CMK (cell line): Measurements from ENCODE around the gene TIA1.
A peak's percentile ranks its signal among the peaks of the same experiment; 100 is the strongest.
"Not testable (repeated sequence)": the region's sequence is repeated elsewhere in the genome, so short reads cannot be mapped to it uniquely, and the experiment has no call there.

Source experiments
- DNase-seq: peaks from one replicate; pipeline ENCODE4 v3.0.0-alpha.2; 2010; ENCODE audit warnings: low read depth

The TIA1 gene, protein sequence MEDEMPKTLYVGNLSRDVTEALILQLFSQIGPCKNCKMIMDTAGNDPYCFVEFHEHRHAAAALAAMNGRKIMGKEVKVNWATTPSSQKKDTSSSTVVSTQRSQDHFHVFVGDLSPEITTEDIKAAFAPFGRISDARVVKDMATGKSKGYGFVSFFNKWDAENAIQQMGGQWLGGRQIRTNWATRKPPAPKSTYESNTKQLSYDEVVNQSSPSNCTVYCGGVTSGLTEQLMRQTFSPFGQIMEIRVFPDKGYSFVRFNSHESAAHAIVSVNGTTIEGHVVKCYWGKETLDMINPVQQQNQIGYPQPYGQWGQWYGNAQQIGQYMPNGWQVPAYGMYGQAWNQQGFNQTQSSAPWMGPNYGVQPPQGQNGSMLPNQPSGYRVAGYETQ

DNA sequence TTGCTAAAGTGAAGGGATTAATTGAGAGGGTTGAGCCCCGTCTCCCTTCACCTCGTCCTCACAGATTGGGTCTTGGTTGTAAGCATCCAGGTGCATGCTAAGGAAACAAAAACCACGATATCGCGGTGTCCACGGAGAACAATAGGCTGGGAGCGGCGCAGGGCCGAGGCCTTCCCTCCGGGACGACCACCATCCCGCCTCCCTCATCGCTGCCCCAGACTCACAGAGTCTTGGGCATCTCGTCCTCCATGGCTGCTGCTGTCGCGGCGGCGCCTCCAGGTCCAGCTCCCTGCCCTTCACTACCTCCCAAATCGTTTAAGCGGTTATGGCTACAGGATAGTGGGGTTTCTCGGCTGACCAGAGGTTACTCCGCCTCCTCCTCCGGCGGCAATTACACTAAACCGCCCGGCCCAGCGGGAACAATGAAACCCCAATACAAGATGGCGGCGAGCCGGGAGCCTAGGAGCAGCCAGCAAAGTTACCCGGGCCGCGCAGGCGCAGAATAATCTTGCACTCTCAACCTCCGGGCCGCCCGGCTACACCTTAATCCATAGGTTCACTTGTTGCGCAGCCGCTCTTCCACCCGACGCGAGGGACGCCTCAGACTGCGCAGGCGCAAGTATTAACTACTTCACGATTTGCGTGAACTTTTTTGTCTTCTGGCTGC is at the start of gene TIA1:
Gene TIA1, minus strand, starts transcription at position 448 of the 667 bp plus-strand sequence. Its CDS starts 198 bp downstream, at position 250.
- peak; percentile 96 for DNase-seq

DNA sequence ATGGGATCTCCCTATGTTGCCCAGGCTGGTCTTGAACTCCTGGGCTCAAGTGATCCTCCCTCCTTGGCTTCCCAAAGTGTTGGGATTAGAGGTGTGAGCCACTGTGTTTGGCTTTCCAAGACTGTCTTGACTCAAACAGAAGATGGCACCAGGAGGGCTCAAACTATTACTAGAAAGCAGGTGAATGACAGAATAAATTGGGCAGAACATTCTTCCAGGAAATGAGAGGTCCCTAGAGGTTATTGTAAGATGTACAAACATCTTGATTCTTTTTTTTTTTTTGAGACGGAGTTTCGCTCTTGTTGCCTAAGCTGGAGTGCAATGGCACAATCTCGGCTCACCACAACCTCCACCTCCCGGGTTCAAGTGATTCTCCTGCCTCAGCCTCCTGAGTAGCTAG is 49.4 kb upstream of the TIA1 start:
- DNase-seq = not testable (repeated sequence)

DNA sequence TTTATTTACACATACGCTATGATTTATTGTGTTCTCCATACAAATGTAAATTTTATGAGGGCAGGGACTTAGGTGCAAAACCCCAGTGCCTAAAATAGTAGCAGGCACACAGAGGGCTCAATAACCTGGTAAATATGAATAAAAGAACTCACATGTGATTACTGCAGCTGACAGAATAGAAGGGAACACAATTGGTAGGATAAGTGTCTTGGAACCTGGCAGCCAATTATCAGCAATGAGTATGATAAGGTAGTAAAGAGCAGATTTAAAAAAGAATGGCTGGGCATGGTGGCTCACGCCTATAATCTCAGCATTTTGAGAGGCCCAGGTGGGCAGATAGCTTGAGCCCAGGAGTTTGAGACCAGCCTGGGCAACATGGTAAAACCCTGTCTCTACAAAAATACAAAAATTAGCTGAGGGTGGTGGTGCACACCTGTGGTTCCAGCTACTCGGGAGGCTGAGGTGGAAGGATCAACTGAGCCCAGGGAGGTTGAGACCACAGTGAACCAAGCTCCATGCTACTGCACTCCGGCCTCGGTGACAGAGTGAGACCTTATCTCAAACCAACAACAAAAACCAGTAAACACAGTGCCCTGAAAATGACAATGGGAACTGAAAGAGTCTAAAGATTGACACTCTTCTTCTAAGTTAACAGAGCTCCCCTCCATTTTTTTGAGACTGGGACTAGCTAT is 35.2 kb upstream of the TIA1 start:
- DNase-seq = no peak

DNA sequence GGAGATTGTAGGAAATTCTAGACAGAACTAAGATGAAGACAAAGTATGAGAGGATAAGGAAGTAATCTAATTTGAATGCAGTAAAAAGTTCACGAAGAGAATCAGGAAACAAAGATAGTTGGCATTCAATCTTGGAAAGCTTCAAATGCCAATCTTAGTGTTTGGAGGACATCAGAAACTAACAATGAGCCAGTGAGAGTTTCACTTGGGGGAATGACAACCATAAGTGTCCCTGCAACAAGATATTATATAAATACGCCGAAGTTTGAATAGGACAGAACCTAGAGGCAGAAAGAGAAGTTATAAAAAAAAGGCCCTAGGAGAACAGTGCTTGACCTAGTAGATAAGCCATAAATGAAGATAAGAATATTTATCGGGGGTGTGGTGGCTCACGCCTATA is 34.0 kb upstream of the TIA1 start:
- DNase-seq = no peak

DNA sequence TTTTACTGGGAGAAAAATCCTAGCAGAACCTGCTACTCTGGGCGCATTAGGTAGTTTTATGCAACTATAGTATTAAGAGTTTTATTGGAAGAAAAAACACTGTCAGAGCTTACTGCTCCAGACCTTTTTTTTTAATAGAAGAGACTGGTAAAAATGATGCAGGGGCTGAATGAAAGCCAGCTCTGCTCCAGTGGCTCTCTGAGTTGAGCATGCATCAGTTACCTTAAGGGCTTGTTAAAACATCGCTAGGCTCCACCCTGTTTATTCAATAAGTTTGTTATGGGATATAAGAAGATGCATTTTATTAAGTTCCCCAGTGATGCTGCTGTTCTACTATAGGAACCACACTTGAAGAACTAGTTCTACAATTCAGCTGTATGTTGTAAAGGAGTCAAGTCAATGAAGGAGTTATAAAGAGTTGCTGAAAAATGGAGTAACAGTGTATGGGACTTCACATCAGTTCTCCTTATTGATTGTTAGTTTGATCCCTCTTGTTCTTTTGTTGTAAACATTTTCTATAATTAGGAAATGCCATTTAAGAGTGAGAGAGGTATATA is 31.9 kb upstream of the TIA1 start:
- no peak for DNase-seq

DNA sequence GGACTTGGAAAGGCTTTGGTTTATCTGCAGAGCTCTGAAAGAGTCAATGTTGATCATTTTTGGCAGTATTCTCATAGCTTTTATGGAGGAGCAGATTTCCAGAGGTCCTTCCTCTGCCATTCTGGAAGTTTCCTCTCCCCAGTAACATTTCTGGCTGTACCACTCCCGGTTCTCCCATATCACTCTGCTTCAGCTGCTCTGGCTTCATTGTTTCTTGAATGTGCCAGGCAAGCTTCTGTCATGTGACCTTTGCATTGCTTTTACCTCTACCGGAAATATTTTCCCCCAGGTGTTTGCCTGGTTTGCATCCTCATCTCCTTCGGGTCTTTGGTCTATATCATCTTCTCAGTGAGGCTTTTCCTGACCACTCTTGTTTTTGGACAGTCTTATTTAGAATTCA is 21.9 kb upstream of the TIA1 start:
- no peak for DNase-seq

DNA sequence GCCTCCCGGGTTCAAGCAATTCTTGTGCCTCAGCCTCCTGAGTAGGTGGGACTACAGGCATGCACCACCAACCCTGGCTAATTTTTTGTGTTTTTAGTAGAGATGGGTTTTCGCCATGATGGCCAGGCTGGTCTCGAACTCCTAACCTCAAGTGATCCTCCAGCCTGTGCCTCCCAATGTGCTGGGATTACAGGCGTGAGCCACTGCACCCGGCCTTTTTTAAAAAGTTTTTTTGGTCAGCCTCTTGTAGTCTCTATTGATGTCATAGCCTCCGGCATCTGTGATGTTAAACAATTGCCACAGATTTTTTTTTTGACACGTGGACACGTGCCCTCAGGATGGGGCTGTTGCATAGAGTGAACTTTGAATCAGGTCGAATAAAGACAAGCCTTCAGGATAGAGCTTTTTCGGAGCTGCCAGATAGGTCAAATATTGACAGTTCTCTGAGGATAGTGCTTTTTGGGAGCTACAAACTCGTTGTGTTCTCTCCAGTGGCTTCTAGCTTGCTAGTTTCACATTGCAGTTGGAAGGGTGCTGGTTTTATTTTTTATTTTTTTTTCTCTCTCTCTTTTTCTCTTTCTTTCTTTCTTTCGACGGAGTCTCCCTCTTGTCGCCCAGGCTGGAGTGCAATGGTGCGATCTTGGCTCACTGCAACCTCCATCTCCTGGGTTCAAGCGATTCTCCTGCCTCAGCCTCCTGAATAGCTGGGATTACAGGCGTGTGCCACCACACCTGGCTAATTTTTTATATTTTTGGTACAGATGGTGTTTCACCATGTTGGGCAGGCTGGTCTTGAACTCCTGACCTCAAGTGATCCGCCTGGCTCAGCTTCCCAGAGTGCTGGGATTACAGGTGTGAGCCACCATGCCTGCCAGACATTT is 21.2 kb upstream of the TIA1 start:
- DNase-seq = not testable (repeated sequence)

DNA sequence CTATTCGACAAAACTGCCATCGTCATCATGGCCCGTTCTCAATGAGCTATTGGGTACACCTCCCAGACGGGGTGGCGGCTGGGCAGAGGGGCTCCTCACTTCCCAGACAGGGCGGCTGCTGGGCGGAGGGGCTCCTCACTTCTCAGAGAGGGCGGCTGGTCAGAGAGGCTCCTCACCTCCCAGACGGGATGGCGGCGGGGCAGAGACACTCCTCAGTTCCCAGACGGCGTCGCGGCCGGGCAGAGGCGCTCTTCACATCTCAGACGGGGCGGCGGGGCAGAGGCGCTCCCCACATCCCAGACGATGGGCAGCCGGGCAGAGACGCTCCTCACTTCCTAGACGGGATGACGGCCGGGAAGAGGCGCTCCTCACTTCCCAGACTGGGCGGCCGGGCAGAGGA is 18.5 kb upstream of the TIA1 start:
- not testable (repeated sequence) for DNase-seq

DNA sequence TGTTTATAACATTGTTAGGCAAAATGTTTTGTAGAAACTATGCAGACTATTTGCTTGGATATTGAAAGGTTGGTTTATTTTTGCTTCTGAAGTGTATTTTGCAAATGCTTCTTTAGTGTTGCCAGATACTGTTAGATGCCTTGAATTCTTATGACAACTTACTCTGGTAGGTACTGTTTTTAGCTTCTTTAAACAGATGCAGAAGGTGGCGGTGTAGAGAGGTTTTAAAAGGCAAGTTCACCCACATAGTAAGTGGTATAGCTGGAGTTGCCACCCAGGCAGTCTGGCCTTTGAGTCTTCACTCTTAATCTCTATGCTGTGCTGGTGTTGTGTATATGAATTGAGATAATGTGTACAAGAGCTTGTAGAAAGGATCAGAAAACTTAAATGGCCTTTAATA is 13.1 kb upstream of the TIA1 start:
- DNase-seq = no peak

DNA sequence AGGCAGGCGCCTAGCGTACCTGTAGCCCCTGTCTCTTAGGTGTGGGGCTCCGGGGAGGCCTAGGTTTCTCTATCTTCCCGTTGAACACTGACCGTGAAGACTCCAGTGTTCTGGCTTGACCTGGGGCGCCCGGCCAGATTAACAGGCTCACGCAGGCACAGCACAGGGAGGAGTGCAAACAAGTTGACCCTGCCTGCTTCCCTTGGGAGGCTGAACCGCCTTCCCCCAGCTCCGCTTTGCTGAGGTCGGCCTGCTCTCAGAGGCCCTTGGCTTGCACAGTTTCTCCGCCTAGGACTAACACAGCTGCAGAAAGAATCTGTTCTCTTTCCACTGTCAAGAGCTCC is 10.1 kb upstream of the TIA1 start:
- DNase-seq = no peak

DNA sequence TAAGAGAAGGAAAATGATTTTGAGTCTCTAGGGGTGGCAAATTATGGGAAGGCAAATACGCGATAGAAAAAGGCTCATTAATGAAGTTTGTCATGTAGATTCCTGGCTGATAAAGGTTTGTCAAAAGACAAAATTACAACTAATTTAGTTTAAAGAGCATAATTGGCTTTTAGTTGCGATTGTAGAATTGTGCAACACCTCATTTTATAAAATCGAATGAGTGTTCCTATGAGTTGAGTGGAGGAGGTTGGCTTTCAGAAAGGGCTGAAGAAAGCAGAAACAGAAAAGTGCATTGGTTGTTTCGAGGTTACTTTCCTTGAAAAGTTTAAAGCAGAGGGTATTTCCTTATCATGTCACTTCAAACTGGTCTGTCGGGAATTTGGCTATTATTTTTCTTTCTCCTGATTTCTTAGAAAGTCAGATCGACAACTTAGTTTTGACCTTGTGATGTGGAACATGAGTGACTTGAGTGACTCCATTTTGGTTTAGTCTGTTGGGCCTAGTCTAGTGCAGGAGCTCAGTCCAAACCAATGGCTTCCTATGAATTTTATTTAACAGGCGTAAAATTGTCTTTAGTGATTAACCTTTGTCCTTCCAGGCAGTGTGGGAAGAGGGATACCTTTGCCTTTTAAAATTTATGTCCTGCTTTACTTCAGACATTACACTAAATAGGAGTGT is 7.3 kb upstream of the TIA1 start:
- no peak for DNase-seq

DNA sequence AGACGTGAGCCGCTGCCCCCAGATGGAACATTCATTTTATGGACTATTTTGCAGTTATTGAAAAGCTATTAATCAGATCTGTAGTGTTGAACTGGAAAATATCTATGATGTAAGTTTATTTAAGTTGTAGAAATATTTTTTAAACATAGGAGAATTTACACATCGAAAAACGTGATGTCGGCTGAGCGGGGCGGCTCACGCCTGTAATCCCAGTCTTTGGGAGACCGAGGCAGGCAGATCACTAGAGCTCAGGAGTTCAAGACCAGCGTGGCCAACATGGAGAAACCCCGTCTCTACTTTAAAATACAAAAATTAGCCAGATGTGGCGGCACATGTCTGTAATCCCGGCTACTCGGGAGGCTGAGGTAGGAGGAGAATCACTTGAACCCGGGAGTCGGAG is 2.0 kb upstream of the TIA1 start:
- DNase-seq = no peak

DNA sequence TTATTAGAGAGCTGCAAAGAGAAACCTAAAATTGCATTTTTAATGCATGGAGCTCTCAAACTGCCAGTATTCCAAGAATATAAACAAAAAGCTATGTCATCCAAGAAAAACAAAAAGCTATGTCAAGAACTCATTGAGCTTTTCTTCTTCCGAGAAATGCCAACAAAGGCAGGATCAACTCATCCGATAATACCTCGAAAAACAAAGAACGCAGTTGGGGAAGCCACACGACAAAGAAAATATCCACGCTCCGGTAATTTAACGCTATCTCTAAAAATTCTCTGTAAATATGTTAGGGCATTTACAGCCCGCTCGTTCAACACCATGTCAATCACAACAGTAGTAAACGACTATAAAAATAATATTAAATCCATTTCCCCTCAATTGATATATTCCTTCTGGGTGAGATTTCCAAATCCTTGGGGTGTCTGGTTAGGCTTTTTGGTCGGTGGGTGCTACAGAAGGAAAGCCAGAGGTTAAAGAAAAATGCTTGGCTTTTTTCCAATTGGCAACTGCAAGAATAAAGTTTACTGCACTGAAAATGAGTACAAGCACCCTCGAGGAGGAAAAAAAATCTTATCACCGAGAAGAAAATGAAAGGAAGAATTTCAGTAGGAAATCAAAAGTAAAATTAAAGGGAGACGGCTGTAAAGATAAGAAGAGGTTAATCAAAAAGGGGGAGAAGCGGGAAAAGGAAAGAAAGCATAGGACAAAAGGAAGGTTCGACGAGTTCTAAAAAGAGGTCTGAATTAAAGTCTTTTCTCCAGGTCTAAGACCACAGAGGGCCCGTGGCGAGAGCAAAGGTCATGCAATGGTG is 856 bp downstream of the TIA1 start:
- no peak for DNase-seq

DNA sequence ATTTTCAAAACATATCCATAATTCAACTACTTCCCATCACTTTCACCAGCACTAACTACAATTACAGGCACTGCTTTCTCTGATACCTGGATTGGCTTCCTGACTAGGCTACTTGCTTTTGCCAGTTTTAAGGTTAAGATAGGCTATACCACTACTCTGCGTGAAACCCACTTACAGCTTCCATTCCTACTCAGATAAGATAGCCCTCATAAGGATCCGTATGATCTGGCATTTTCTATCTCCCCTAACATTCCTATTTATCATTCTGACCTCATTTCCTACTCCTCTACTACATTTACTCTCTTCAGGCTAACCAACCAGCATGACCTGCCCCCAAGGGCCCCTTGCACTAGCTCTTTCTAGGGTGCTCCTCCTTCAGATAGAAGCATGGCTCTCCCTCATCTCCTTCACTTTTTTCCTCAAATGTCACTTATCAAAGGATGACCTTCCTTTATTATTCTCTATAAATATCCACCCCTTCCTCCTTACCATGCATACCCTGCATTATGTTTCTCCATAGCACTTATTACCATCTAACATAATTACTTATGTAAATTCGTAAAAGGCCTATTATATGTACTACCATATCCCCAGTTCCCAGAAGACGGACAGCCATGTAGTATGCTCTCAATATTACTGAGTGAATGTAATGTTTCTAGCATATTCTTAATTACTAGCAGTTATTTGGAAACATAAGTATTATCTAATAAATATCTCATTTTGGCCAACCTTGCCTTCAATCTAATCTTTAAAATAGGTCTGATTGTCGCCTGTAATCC is 4.4 kb downstream of the TIA1 start:
- no peak for DNase-seq

DNA sequence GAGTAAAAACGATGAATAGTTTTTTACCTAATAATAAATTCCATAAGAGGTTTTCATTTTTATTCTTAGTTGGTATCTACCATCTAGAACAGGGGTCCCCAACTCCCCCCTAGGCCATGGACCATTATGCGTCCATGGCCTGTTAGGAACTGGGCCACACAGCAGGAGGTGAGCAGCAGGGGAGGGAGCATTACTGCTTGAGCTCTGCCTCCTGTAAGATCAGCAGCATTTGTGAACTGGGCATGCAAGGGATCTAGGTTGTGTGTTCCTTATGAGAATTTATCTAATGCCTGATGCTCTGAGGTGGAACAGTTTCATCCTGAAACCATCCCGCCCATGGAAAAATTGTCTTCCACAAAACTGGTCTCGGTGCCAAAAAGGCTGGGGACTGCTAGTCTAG is 5.9 kb downstream of the TIA1 start:
- no peak for DNase-seq

DNA sequence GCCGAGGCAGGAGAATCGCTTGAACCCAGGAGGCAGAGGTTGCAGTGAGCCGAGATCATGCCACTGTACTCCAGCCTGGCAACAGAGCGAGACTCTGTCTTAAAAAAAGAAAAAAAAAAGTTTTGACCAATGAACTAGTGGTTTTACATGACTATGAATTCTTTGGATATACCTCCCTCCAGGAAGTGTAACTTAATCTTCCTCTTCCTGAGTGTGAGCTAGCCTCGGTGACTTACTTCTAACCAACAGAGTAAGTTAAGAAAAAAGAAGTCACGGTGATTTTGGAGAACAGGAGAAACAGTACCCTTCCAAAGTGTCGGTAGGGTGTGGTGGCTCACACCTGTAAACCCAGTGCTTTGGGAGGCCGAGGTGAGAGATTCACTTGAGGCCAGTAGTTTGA is 7.1 kb downstream of the TIA1 start:
- DNase-seq = no peak

DNA sequence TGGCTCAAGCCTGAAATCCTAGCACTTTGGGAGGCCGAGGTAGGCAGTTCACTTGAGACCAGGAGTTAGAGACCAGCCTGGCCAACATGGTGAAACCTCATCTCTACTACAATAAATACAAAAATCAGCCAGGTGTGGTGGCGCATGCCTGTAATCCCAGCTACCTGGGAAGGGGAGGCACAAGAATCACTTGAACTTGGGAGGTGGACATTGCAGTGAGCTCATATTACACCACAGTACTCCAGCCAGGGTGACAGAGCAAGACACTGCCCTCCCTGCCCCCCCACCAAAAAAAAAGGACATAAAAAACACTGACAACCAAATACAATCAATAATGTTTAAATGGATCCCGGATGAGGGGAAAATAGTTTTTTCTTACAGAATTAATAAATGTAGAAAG is 7.8 kb downstream of the TIA1 start:
- no peak for DNase-seq

DNA sequence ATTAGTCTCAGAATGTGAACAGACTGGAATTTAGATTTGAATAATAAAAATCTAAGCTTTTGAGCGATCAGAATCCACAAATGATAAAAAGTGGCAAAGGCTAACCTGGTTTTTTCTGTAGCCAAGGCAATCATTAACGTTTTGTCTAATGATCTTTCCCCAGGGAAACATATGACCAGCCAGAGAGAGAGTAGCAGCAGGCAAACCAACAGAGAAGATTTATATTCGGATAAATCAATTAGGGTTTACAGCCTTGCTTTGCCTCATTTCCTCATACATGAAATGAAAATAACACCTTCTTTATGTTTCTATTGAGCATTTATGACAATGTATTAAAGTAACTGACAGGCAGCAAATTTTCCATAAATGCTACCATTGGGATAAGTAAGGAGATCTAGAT is 14.5 kb downstream of the TIA1 start:
- no peak for DNase-seq

DNA sequence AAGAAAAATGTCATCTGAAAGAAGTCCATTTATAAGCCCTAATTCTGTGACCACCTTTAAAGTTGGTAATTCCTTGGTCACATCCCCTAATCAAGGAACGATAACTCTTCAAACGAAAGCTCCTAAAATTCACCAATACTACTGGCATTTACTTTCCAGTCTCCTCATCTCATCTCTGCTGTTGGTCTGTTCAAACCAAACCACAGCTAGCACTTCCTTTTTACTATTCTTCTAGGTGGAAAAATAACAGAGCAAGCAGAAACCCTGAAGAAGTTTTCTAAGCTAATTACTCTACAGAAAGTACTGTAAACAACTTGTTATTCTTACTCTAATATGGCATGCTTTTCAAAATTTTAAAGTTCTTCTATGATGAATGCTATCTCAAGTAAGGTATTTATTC is 21.6 kb downstream of the TIA1 start:
- no peak for DNase-seq

DNA sequence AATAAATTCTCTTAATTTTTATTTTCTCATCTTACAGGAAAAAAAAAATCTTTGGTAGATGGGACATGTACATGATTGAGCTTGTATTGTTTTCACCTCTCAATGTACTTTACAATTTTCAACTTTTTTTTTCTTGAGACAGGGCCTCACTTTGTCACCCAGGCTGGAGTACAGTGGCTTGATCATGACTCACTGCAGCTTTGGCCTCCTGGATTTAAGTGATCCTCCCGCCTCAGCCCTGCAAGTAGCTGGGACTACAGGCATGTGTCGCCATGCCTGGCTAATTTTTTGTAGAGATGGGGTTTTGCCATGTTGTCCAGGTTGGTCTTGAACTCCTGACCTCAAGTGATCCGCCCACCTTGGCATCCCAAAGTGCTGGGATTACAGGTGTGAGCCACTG is 25.1 kb downstream of the TIA1 start:
- DNase-seq = not testable (repeated sequence)
